ENCODE data around the gene DUSP28.

Gene DUSP28

DNA sequence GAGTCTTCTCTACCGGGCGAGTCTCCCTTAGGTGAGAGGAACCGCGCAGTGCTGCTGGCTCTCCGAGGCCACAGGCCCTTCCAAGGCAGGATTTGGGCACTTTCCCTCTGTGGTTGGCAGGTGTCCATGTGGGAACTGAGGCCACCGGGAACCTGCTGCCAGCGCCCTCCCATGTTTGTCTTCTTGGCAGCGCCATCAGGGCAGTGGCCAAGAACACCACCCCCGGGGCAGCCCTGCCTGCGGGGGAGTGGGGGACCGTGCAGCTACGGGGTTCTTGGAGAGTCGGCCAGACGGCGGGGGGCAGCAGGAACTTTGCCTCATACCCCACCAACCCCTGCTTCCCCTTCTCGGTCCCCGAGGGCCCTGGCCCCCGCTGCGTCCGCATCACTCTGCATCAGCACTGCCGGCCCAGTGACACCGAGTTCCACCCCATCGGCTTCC, 36.4 kb downstream of the DUSP28 start:
- ChIA-PET POLR2A (no interaction called here), CTCF (no interaction called here)
- no peak for TF ChIP-seq ZNF16 (tag by site-specific recombination; IDR thresholded peaks at IDR 0.05; ENCODE audit: low read depth)
- no peak for TF ChIP-seq SCRT1 (tag by site-specific recombination; IDR thresholded peaks at IDR 0.05; ENCODE audit: borderline replicate concordance)
- H3K27ac ChIP-seq (ENCODE audit: extremely low read depth, low read depth, low read length) = no peak overlapping the region
- no peaks in the 10 kb centered on the region for H3K9me3 ChIP-seq (ENCODE audit: control insufficient read depth, insufficient read depth, low read depth, low read length)
- H3K36me3 ChIP-seq (ENCODE audit: control insufficient read depth in 2 of 2, insufficient read depth in 1 of 2, low read length in 2 of 2) = peaks cover 5 to 84% of the 10 kb centered on the region in 2 experiments
- no peaks in the 10 kb centered on the region for H3K4me1 ChIP-seq (ENCODE audit: control insufficient read depth, insufficient read depth, low read length)
- H3K4me3 ChIP-seq (ENCODE audit: low read depth, low read length) = no peak overlapping the region

- Histone ChIP-seq H3K36me3 (ENCODE audit: control insufficient read depth in 2 of 2, insufficient read depth in 1 of 2, low read length in 2 of 2) (peaks cover 5 to 79% of the 10 kb centered on the region in 2 experiments), H3K4me1 (ENCODE audit: control insufficient read depth, insufficient read depth, low read length) (no peaks in the 10 kb centered on the region), H3K27ac (ENCODE audit: extremely low read depth, low read depth, low read length) (no peak overlapping the region), H3K4me3 (ENCODE audit: low read depth, low read length) (no peak overlapping the region), H3K9me3 (ENCODE audit: control insufficient read depth, insufficient read depth, low read depth, low read length) (no peaks in the 10 kb centered on the region)
- POLR2A ChIA-PET = no interaction called here
- CTCF ChIA-PET = no interaction called here
- TF ChIP-seq TRIM28 (IDR thresholded peaks at IDR 0.05; ENCODE audit: borderline replicate concordance, low read length) = no peak
- no peak for TF ChIP-seq ZNF174 (tag by site-specific recombination; IDR thresholded peaks at IDR 0.05)
- no peak for TF ChIP-seq ZNF792 (tag by site-specific recombination; IDR thresholded peaks at IDR 0.05)
- no peak for TF ChIP-seq ZSCAN16 (tag by site-specific recombination; IDR thresholded peaks at IDR 0.05)
- no peak for TF ChIP-seq SCRT1 (tag by site-specific recombination; IDR thresholded peaks at IDR 0.05; ENCODE audit: borderline replicate concordance)
- no peak for TF ChIP-seq ZNF624 (tag by site-specific recombination; IDR thresholded peaks at IDR 0.05)
- TF ChIP-seq ZNF24 (tag by site-specific recombination; IDR thresholded peaks at IDR 0.05) = no peak
- no peak for TF ChIP-seq ZNF341 (tag by site-specific recombination; IDR thresholded peaks at IDR 0.05; ENCODE audit: low read depth)
- TF ChIP-seq KLF17 (tag by site-specific recombination; IDR thresholded peaks at IDR 0.05) = no peak
- TF ChIP-seq ZNF626 (tag by site-specific recombination; IDR thresholded peaks at IDR 0.05) = no peak
- TF ChIP-seq REST (tag by site-specific recombination; IDR thresholded peaks at IDR 0.05) = no peak
- no peak for TF ChIP-seq AEBP2 (tag by site-specific recombination; IDR thresholded peaks at IDR 0.05; ENCODE audit: borderline replicate concordance)
- TF ChIP-seq ZNF366 (tag by site-specific recombination; conservative IDR thresholded peaks at IDR 0.05) = no peak
- TF ChIP-seq ZNF114 (tag by site-specific recombination; IDR thresholded peaks at IDR 0.05) = no peak
- TF ChIP-seq, protein P1, sequence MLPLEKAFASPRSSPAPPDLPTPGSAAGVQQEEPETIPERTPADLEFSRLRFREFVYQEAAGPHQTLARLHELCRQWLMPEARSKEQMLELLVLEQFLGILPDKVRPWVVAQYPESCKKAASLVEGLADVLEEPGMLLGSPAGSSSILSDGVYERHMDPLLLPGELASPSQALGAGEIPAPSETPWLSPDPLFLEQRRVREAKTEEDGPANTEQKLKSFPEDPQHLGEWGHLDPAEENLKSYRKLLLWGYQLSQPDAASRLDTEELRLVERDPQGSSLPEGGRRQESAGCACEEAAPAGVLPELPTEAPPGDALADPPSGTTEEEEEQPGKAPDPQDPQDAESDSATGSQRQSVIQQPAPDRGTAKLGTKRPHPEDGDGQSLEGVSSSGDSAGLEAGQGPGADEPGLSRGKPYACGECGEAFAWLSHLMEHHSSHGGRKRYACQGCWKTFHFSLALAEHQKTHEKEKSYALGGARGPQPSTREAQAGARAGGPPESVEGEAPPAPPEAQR (tag by site-specific recombination; IDR thresholded peaks at IDR 0.05) = no peak
Observed at GRCh38 chr2:240597054-240597418, 36.9 kb downstream of the DUSP28 start.

Measured in HEK293 (cell line).